Stomach (tissue), 9 donors: ENCODE measurements around the gene KIAA0513. TPM values are rescaled to one million over a fixed set of nuclear protein-coding genes. Genes with fewer than 3 reads are reported as not detected.
A peak's percentile ranks its signal among the peaks of the same experiment; 100 is the strongest.

Experiments
- DNase-seq, 2 donors: peaks; one replicate each; pipeline versions ENCODE4 v3.0.0 to v3.0.0-alpha.2; 2013 to 2019
- H3K27ac ChIP-seq, 5 donors: fragments of 200-600 bp in 4 of 5; sonication (generic) in 4 of 5; one replicate each; pipeline ENCODE4 v1.5.1; 2013 to 2019; ENCODE audit warnings: mild to moderate bottlenecking in 1 of 5, moderate library complexity in 1 of 5
- H3K27me3 ChIP-seq, 3 donors: fragments of 200-600 bp; sonication (generic); one replicate each; pipeline ENCODE4 v1.5.1; 2017 to 2019; ENCODE audit warnings: mixed run types in 1 of 3
- H3K36me3 ChIP-seq, 4 donors: fragments of 200-600 bp; sonication (generic); 1 replicate in 3 of 4; 2 replicates in 1 of 4; pipeline ENCODE4 v1.5.1; 2016 to 2019
- H3K4me1 ChIP-seq, 4 donors: fragments of 200-600 bp; sonication (generic); one replicate each; pipeline ENCODE4 v1.5.1; 2016 to 2019
- H3K4me3 ChIP-seq, 4 donors: fragments of 200-600 bp; sonication (generic) in 3 of 4; one replicate each; pipeline ENCODE4 v1.5.1; 2016 to 2019; ENCODE audit warnings: mild to moderate bottlenecking in 1 of 4
- H3K9me3 ChIP-seq, 4 donors: fragments of 200-600 bp; sonication (generic); one replicate each; pipeline ENCODE4 v1.5.1; 2016 to 2019
- CTCF ChIP-seq, 7 experiments: fragments of 450-650 bp in 4 of 7; fragments of 200-600 bp in 3 of 7; sonication (generic) in 3 of 7; IDR thresholded peaks; one replicate each; pipeline ENCODE4 v1.5.1; 2016 to 2019; ENCODE audit warnings: antibody characterized with exemption in 7 of 7, control low read depth in 2 of 7, mild to moderate bottlenecking in 1 of 7
- EP300 ChIP-seq: sonication (generic); formaldehyde crosslinking; IDR thresholded peaks from one replicate; pipeline ENCODE4 v1.6.1; 2017; ENCODE audit warnings: antibody characterized with exemption
- POLR2A ChIP-seq, 4 donors: fragments of 450-650 bp; IDR thresholded peaks; one replicate each; pipeline ENCODE4 v1.6.1; 2016; ENCODE audit warnings: antibody characterized with exemption in 4 of 4, control low read depth in 2 of 4, mild to moderate bottlenecking in 1 of 4, moderate library complexity in 1 of 4
- POLR2AphosphoS5 ChIP-seq, 3 donors: sonication (generic); formaldehyde crosslinking; IDR thresholded peaks; one replicate each; pipeline ENCODE4 v1.6.1; 2016; ENCODE audit warnings: antibody characterized with exemption in 3 of 3
- WGBS, 5 donors: extraction: QIAGEN DNeasy Blood & Tissue Kit in 3 of 5; methylation state at CpG; one replicate each; pipeline versions ENCODE4 v1.1.5 to v1.1.7; 2013 to 2018; 5-methylcytosine and 5-hydroxymethylcytosine counted together
- intact Hi-C: fragments of 100-400 bp; cut with DNase I; formaldehyde crosslinking; loops from one replicate; pipeline ENCODE4 v1.15.1; 2023; ENCODE audit warnings: low total_unique reads
- polyA plus RNA-seq, 3 donors: library from polyadenylated mRNA; stranded (reverse); fragments of 200-250 nt; gene quantifications; one replicate each; pipeline ENCODE4 v1.2.3, GENCODE V29; 2013
- total RNA-seq, 5 donors: library from RNA; depleted of rRNA; stranded (reverse); fragments of >200 nt; gene quantifications; one replicate each; pipeline versions ENCODE4 v1.1.0 to v1.2.3, GENCODE V29; 2014 to 2016
- donor health status: healthy with polysubstance abuse.
- donor health status: Bipolar disorder and iron deficiency.
- donor health status: healthy.

Gene KIAA0513
- total and polyA plus RNA-seq, 8 donors: 3.6 to 40.6 (median 14.9) TPM

- 83 to 89% (median 89%) methylated on average over 5 of the region's 5 CpGs for WGBS, 5 donors
- DNase-seq: no peak
- H3K36me3 ChIP-seq: peaks cover 0 to 33% (median 19%) of the 10 kb centered on the region in 4 donors
- H3K4me1 ChIP-seq: peaks cover 0 to 34% (median 22%) of the 10 kb centered on the region in 4 donors
- peak overlapping the region in 3 of 5 donors; percentile 5 to 64 (median 11) for H3K27ac ChIP-seq
- intact Hi-C loops: no loop called here
- H3K27me3 ChIP-seq: no peaks in the 10 kb centered on the region
- no peaks in the 10 kb centered on the region for H3K9me3 ChIP-seq
- TF ChIP-seq EP300: no peak
- no peak for TF ChIP-seq POLR2A (IDR thresholded peaks at IDR 0.05)
- TF ChIP-seq CTCF (IDR thresholded peaks at IDR 0.05): no peak
- TF ChIP-seq POLR2AphosphoS5 (IDR thresholded peaks at IDR 0.05): no peak
- no peak overlapping the region for H3K4me3 ChIP-seq
Measured at GRCh38 chr16:85037721-85038120, 10.1 kb downstream of the KIAA0513 start.

- no peaks in the 10 kb centered on the region for H3K9me3 ChIP-seq
- H3K36me3 ChIP-seq: peaks cover 0 to 28% (median 17%) of the 10 kb centered on the region in 4 donors
- H3K4me3 ChIP-seq: no peak overlapping the region
- H3K27me3 ChIP-seq: no peaks in the 10 kb centered on the region
- DNase-seq: no peak
- TF ChIP-seq POLR2A (IDR thresholded peaks at IDR 0.05) (no peak), CTCF (IDR thresholded peaks at IDR 0.05) (no peak), EP300 (no peak), POLR2AphosphoS5 (IDR thresholded peaks at IDR 0.05) (no peak)
- peak overlapping the region in 2 of 5 donors; percentile 10 to 56 for H3K27ac ChIP-seq
- intact Hi-C loops: no loop called here
- WGBS, 5 donors: 70 to 92% (median 84%) methylated on average over 6 of the region's 6 CpGs
- peaks cover 0 to 38% (median 23%) of the 10 kb centered on the region in 4 donors for H3K4me1 ChIP-seq
Measured at GRCh38 chr16:85040685-85041084, 13.1 kb downstream of the KIAA0513 start.

GRCh38 chr16:85041219-85042166 is 13.9 kb downstream of the KIAA0513 start:
- Histone ChIP-seq H3K9me3 (no peaks in the 10 kb centered on the region), H3K4me1 (peaks cover 0 to 37% (median 22%) of the 10 kb centered on the region in 4 donors), H3K27ac (peak overlapping the region in 1 of 5 donors; percentile 56), H3K27me3 (no peaks in the 10 kb centered on the region), H3K4me3 (no peak overlapping the region), H3K36me3 (peaks cover 0 to 31% (median 19%) of the 10 kb centered on the region in 4 donors)
- no peak for DNase-seq
- intact Hi-C loops: no loop called here
- WGBS, 5 donors: 86 to 88% (median 88%) methylated on average over 27 of the region's 27 CpGs
- TF ChIP-seq POLR2A (IDR thresholded peaks at IDR 0.05) (no peak), CTCF (IDR thresholded peaks at IDR 0.05) (no peak), POLR2AphosphoS5 (IDR thresholded peaks at IDR 0.05) (no peak), EP300 (no peak)

GRCh38 chr16:85042167-85042526 is 14.6 kb downstream of the KIAA0513 start:
- Histone ChIP-seq H3K27ac (peak overlapping the region in 1 of 5 donors; percentile 56), H3K4me1 (peaks cover 5 to 37% (median 22%) of the 10 kb centered on the region in 4 donors), H3K9me3 (no peaks in the 10 kb centered on the region), H3K27me3 (no peaks in the 10 kb centered on the region), H3K4me3 (no peak overlapping the region), H3K36me3 (peaks cover 0 to 29% (median 17%) of the 10 kb centered on the region in 4 donors)
- TF ChIP-seq POLR2A (IDR thresholded peaks at IDR 0.05): no peak
- no peak for TF ChIP-seq POLR2AphosphoS5 (IDR thresholded peaks at IDR 0.05)
- TF ChIP-seq EP300: no peak
- no peak for TF ChIP-seq CTCF (IDR thresholded peaks at IDR 0.05)
- intact Hi-C loops: no loop called here
- 75 to 78% (median 77%) methylated on average over 6 of the region's 6 CpGs for WGBS, 5 donors
- DNase-seq: no peak
